ENCODE measurements around the gene GDNF.
"Not testable (repeated sequence)": the region's sequence is repeated elsewhere in the genome, so short reads cannot be mapped to it uniquely, and the experiment has no call there.

Gene GDNF, protein sequence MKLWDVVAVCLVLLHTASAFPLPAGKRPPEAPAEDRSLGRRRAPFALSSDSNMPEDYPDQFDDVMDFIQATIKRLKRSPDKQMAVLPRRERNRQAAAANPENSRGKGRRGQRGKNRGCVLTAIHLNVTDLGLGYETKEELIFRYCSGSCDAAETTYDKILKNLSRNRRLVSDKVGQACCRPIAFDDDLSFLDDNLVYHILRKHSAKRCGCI

DNA sequence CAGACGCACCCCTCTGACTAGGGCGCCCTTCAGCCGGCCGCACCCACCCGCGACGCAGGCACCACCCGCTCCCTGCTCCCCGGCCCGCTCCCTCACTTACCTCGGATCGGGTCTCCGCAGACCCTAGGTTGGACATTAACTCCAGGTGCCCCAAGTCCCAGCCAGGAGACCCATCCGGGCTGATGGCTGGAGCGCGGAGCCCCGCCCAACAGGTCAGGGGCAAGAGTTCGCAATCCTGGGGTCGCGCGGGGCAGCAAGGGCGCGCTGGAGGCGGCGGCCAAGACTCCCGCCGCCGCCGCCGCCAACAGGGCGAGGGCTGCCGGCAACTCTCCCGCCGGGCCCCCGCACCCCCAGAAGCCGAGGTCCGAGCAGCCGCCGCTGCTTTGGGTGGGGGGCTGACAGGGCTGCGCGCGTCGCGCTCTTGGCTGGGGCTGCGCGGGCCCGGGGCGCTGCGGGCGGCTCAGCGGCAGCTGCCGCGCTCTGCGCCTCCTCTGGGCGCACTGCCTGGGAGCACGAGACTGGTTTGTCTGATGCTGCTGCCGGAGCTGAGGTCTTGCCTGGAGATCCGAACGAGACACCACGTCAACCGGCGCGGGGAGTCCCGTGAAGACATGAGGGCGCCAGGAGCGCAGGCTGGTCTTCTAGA, at the start of gene GDNF:
Gene GDNF, minus strand, starts transcription at position 635 of the 646 bp plus-strand sequence. CDS start 5,245 bp downstream, outside the sequence.
- DNase-seq: peak in 16 of 51 donors; percentile 2 to 56 (median 37)

- DNase-seq: no peak
These were observed 48.6 kb upstream of the GDNF start for GRCh38 chr5:37888476-37888875.

GRCh38 chr5:37886242-37886905, 46.5 kb upstream of the GDNF start:
- DNase-seq: no peak

GRCh38 chr5:37882636-37883035, 42.8 kb upstream of the GDNF start:
- DNase-seq: no peak

DNA sequence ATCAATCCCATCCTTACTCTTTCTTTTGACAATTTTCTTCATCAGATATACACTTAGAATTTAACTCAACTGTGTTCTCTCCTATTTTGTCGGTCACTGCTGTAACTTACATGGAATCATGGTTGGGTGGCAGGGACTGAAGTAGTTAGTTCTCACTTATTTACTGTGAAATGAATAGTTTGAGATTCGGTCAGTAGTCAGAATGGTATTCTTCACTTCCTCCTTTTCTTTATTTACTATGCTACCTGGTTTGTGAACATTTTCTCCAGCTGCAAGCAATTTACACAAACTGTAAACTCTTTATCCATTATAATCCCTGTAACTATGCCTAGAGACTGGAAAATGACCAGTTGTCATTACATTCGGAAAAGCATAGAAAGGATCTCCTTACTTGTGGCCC, 41.5 kb upstream of the GDNF start:
- no peak for DNase-seq

DNA sequence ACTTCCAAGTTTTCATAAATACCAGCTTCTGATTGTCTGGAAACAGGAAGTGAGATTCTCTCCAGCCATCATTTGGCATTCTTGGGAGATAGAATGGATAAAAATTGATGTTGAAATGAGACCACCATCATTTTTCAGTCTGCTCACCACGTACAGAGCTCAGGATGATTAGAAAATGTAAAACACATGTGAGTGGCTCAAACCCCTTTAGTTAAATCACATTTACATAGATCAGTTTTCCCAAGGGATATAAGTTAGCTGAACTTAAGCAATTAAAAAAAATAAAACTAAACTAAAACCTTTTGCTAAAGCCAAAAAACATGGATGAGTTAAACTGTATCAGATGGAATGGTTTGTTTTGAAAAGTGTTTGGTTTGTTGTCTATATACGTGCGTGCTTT, 37.1 kb upstream of the GDNF start:
- no peak for DNase-seq

- no peak for DNase-seq
These were observed 36.4 kb upstream of the GDNF start for GRCh38 chr5:37876245-37876644.

GRCh38 chr5:37875051-37875787, 35.4 kb upstream of the GDNF start:
- DNase-seq: no peak

DNA sequence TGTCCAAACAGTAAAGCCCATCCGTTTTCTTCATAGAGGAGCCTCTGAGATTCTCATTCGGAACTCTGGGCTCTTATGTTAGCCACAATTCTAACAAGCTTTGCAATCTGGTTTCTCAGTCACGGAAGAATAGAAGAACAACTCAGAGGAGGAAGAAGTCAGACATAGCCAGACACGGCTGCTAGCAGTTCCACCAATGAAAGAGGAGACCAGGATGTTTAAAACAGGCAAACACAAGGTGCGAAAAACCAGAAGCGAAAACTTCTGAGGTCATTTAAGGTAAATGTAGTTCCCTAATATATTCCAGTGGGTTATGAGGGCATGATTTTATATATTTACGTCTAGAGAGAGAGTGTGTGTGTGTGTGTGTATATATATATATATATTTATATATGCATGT, 34.1 kb upstream of the GDNF start:
- DNase-seq: no peak

GRCh38 chr5:37871023-37871815, 31.4 kb upstream of the GDNF start:
- no peak for DNase-seq

DNA sequence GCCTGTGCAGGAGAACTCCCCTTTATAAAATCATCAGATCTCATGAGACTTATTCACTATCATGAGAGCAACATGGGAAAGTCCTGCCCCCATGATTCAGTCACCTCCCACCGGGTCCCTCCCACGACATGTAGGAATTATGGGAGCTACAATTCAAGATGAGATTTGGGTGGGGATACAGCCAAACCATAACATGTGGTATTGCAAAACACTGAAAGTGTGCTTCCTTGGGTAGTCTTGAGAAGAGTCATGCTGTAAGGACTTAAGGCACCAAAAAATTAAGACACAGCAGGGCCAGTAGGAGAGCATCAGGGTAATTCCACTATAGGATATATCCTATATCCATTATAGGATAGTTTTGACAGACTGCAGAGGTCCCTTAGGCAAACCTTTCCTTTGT, 29.4 kb upstream of the GDNF start:
- DNase-seq: no peak

DNA sequence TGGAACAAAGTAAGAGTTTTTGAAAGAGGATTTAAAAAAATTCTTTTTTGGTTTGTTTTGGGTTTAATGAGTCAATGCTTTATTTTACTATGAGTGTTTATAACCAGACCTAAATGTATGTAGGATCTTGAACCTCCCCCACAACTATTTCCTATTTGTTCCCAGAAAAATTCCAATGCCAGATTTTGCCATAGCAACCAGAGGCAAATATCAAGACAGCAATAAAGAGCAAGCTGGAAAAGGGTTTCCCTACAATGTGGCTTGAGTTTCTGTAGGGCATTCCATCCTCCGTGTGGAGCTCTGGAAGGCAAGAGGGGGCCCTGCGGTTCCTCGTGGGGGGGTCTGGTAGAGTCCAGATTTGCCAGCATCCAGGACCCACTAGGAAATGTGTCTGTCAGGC, 27.8 kb upstream of the GDNF start:
- DNase-seq: no peak

DNA sequence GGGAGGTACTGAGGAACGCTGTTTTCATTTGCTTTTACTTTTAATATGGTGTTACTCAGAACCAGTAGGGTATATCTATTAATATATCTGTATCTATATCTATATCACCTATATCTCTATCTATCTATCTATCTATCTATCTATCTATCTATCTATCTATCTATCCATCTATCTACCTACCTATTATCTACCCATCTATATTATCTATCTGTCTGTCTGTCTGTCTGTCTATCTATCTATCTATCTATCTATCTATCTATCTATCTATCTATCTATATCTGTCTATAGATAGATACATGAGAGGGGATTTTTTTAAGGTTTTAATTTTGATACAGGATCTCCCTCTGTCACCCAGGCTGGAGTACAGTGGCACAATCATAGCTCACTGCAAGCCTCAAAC, 23.1 kb upstream of the GDNF start:
- not testable (repeated sequence) for DNase-seq

- DNase-seq: no peak
These were observed 20.4 kb upstream of the GDNF start for GRCh38 chr5:37860206-37860605.

DNA sequence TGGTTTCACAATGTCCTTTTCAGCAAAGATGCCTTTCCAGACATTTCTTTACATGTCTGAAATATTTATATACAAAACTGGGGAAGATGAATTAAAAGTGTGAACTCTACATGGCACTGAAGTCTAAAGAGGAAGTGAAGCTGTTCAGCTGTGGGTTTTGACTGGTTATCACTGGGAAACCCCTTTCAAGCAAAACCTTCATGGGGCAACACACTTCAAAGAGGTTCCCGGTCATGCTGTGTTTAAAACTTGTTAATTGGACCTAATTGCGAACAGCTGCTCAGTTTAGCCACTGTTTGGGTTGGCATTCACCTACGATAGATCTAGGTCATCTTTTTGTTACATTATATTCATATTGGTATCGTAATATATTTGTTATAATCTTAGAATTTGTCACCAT, 20.0 kb upstream of the GDNF start:
- no peak for DNase-seq

DNA sequence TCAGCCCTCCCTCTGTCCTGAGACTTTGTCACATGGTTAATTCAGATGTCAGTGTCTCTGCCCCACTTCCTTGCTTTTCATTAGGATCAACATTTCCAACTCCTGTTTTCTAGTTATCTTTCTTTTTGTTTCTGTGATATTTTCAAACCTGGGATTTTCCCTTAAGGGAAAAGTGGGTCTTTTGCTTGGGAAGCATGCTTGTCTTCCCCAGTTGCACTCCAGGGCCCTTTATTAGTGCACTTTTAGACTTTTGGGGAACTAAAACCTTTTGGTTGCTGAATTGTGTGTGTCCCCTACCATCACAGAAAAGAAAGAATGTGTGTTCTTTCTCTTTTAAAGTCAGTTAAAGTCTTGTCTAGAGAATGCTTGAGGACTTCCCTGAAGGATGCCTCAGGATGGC, 18.4 kb upstream of the GDNF start:
- DNase-seq: no peak

GRCh38 chr5:37857696-37858095, 17.9 kb upstream of the GDNF start:
- no peak for DNase-seq

GRCh38 chr5:37855438-37855837, 15.6 kb upstream of the GDNF start:
- no peak for DNase-seq

DNA sequence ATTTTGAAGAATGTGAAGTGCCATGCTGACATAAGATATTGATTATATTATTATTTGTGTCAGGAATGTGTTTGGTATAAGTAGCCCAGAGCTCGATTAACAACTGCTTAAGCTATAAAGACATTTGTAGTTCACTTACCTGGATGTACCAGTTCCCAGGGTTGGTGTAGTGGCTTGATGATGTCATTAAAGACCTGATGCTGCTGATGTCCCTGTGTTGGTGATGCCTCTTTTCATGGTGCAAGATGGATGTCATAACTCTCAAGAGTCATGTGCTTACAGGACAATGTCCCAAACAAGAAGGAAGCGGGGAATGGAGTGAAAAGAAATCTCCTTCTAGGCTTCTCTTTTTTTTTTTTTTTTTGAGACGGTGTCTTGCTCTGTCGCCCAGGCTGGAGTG, 11.5 kb upstream of the GDNF start:
- no peak for DNase-seq

DNA sequence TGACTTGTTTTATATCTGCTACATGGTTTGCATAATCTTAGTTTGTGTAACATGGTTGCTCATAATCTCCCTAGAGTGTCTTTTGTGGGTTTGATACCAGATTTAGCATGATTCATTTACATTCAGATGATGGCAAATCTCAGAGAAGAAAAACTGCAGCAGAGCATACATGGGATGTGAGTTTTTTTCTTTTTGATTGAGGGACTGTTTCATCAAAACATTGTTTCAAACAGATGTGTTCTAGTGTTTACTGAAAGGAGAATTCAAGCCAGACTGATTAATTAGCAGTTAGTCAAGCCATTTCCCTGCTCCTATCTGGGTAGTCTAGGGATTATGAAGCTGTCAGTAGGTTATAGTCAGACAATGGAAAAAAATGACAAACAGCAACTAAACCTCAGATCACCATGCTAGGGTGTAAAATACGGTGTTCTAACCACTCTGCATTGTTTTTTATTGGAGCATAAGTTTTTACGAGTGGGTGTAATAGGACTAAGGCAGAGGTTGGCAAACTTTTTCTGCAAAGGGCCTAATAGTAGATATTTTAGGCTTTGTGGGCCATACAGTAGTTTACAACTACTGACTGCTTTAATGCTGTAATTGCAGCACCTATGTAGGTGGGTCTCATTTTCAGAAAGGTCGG, 10.5 kb upstream of the GDNF start:
- DNase-seq: no peak

DNA sequence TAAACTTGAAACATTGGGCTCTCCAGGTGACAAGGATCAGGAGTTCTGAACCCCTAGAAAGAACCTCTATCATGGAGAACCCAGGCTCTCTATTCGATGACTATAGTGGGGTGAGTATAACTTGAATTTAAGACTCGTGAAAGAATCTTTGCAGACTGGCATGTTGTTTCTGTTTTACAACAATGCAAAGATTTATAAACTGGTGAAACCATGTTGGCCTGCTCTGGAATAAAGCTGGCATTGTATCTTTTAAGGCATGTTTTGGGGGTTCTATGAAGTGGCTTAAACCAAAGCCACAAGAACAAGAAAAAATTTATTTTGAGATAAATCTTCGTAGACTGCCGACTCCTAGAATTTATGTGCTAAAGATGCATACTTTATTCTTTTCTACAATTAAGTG, 9.8 kb upstream of the GDNF start:
- no peak for DNase-seq

Data from hypothalamus (tissue), 51 donors.